Measurements from ENCODE around the gene TRERF1.

The TRERF1 gene

DNA sequence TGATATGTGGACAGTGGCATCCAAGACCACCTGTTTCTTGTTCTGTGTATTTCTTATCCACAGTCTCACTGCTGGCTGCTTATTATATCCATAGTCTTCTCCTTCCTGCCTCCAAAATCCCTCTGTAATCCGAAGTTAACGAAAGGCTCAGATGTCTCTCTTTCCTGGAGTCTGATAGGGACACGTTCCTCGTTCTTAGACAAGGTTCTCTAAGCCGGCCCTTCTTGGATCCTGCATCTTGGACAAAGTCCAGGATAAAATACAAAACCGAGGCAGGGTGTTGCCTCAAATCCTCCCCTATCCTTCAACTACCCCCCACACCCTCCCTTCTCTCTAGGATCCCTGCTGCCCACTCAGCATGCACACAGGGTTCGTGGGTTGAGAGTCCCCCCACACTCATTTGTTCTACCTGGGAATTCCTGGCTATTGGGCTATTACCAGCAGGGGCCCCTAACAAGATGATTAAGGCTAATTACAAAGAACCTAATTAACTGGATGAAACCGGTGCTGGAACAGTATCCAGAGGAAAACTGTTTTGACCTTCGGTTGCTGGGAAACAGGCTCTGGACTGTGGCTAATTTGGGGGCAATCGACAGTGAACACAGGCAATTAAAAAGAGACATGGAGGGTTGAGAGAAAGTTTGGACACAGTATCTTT, 201.3 kb downstream of the TRERF1 start:
- H3K4me1 ChIP-seq (ENCODE audit: control insufficient read depth, insufficient read depth, low read length) = peaks cover 10% of the 10 kb centered on the region
- ChIA-PET POLR2A (interaction anchor here (0.7 kb wide), 1 partner anchor 861 kb away, joined by 3 read pairs; no protein-coding TSS in a partner anchor), CTCF (interaction anchor here (0.6 kb wide), 1 partner anchor 548 kb away, joined by 3 read pairs; no protein-coding TSS in a partner anchor)
- H3K4me3 ChIP-seq (ENCODE audit: low read depth, low read length) = no peak overlapping the region
- no peaks in the 10 kb centered on the region for H3K9me3 ChIP-seq (ENCODE audit: control insufficient read depth, insufficient read depth, low read depth, low read length)
- peaks cover 0 to 13% of the 10 kb centered on the region in 2 experiments; a peak in 1 of 3 replicates for H3K36me3 ChIP-seq (ENCODE audit: control insufficient read depth in 2 of 2, insufficient read depth in 1 of 2, low read length in 2 of 2)
- TF ChIP-seq ZIC2 (tag by site-specific recombination; IDR thresholded peaks at IDR 0.05) (peak; percentile 83), ZFHX2 (tag by site-specific recombination; conservative IDR thresholded peaks at IDR 0.05) (peak; percentile 73), EGR2 (tag by site-specific recombination; IDR thresholded peaks at IDR 0.05; ENCODE audit: low read depth) (peak; percentile 77), ZNF140 (tag by site-specific recombination; IDR thresholded peaks at IDR 0.05) (no peak)
- no peak overlapping the region for H3K27ac ChIP-seq (ENCODE audit: extremely low read depth, low read depth, low read length)

DNA sequence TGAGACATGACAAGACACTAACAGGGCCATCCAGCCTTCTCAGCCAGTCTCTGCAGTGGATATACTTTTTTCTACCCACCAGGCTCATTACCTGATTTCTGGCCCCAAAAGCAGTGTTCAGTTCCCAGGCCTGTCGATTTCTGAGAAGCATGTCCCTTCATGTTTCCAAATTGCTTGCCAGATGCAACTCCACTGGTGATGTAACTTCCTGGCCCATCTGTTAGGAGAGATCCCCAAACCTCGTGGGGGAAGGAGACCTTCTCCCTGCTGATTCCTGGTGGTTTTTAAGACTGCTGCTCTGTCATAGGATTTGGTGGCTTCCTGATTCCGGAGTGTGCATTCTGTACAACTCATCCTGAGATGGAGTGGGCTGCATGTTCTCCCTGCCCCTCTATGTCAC, 202.4 kb downstream of the TRERF1 start:
- H3K4me1 ChIP-seq (ENCODE audit: control insufficient read depth, insufficient read depth, low read length) = peaks cover 10% of the 10 kb centered on the region
- ChIA-PET CTCF (no interaction called here), POLR2A (no interaction called here)
- H3K27ac ChIP-seq (ENCODE audit: extremely low read depth, low read depth, low read length) = no peak overlapping the region
- peaks cover 0 to 5% of the 10 kb centered on the region in 2 experiments; a peak in 1 of 3 replicates for H3K36me3 ChIP-seq (ENCODE audit: control insufficient read depth in 2 of 2, insufficient read depth in 1 of 2, low read length in 2 of 2)
- no peak overlapping the region for H3K4me3 ChIP-seq (ENCODE audit: low read depth, low read length)
- no peaks in the 10 kb centered on the region for H3K9me3 ChIP-seq (ENCODE audit: control insufficient read depth, insufficient read depth, low read depth, low read length)
- TF ChIP-seq, protein P1, sequence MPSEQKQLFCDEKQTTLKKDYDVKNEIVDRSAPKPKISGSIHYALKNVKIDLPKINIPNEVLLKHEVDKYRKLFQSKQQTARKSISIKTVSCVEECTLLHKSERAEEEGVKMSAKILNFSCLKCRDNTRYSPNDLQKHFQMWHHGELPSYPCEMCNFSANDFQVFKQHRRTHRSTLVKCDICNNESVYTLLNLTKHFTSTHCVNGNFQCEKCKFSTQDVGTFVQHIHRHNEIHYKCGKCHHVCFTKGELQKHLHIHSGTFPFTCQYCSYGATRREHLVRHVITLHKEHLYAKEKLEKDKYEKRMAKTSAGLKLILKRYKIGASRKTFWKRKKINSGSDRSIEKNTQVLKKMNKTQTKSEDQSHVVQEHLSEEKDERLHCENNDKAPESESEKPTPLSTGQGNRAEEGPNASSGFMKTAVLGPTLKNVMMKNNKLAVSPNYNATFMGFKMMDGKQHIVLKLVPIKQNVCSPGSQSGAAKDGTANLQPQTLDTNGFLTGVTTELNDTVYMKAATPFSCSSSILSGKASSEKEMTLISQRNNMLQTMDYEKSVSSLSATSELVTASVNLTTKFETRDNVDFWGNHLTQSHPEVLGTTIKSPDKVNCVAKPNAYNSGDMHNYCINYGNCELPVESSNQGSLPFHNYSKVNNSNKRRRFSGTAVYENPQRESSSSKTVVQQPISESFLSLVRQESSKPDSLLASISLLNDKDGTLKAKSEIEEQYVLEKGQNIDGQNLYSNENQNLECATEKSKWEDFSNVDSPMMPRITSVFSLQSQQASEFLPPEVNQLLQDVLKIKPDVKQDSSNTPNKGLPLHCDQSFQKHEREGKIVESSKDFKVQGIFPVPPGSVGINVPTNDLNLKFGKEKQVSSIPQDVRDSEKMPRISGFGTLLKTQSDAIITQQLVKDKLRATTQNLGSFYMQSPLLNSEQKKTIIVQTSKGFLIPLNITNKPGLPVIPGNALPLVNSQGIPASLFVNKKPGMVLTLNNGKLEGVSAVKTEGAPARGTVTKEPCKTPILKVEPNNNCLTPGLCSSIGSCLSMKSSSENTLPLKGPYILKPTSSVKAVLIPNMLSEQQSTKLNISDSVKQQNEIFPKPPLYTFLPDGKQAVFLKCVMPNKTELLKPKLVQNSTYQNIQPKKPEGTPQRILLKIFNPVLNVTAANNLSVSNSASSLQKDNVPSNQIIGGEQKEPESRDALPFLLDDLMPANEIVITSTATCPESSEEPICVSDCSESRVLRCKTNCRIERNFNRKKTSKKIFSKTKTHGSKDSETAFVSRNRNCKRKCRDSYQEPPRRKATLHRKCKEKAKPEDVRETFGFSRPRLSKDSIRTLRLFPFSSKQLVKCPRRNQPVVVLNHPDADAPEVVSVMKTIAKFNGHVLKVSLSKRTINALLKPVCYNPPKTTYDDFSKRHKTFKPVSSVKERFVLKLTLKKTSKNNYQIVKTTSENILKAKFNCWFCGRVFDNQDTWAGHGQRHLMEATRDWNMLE (tag by site-specific recombination; conservative IDR thresholded peaks at IDR 0.05; ENCODE audit: low read depth) = no peak
- no peak for TF ChIP-seq ZNF623 (tag by site-specific recombination; IDR thresholded peaks at IDR 0.05)
- no peak for TF ChIP-seq ZNF580 (tag by site-specific recombination; IDR thresholded peaks at IDR 0.05)
- no peak for TF ChIP-seq ZNF266 (tag by site-specific recombination; IDR thresholded peaks at IDR 0.05; ENCODE audit: low read depth)
- TF ChIP-seq, protein P2, sequence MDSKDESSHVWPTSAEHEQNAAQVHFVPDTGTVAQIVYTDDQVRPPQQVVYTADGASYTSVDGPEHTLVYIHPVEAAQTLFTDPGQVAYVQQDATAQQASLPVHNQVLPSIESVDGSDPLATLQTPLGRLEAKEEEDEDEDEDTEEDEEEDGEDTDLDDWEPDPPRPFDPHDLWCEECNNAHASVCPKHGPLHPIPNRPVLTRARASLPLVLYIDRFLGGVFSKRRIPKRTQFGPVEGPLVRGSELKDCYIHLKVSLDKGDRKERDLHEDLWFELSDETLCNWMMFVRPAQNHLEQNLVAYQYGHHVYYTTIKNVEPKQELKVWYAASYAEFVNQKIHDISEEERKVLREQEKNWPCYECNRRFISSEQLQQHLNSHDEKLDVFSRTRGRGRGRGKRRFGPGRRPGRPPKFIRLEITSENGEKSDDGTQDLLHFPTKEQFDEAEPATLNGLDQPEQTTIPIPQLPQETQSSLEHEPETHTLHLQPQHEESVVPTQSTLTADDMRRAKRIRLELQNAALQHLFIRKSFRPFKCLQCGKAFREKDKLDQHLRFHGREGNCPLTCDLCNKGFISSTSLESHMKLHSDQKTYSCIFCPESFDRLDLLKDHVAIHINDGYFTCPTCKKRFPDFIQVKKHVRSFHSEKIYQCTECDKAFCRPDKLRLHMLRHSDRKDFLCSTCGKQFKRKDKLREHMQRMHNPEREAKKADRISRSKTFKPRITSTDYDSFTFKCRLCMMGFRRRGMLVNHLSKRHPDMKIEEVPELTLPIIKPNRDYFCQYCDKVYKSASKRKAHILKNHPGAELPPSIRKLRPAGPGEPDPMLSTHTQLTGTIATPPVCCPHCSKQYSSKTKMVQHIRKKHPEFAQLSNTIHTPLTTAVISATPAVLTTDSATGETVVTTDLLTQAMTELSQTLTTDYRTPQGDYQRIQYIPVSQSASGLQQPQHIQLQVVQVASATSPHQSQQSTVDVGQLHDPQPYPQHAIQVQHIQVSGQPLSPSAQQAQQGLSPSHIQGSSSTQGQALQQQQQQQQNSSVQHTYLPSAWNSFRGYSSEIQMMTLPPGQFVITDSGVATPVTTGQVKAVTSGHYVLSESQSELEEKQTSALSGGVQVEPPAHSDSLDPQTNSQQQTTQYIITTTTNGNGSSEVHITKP (tag by site-specific recombination; IDR thresholded peaks at IDR 0.05) = no peak
- no peak for TF ChIP-seq ZNF112 (tag by site-specific recombination; IDR thresholded peaks at IDR 0.05)
- no peak for TF ChIP-seq ZNF169 (tag by site-specific recombination; IDR thresholded peaks at IDR 0.05)
- TF ChIP-seq ZNF37A (tag by site-specific recombination; IDR thresholded peaks at IDR 0.05) = no peak
- TF ChIP-seq ZNF146 (tag by site-specific recombination; IDR thresholded peaks at IDR 0.05) = no peak
